GM18870 (cell line): ENCODE measurements around the gene RNPS1.
A peak's percentile ranks its signal among the peaks of the same experiment; 100 is the strongest.
"Not testable (repeated sequence)": the region's sequence is repeated elsewhere in the genome, so short reads cannot be mapped to it uniquely, and the experiment has no call there.

Experiments used
- ATAC-seq: cut with Tn5 transposase; IDR thresholded peaks from one replicate; pipeline ENCODE4 v1.9.1; 2021; ENCODE audit warnings: moderate library complexity; ENCODE audit not compliant: unreplicated experiment

RNPS1 gene

DNA sequence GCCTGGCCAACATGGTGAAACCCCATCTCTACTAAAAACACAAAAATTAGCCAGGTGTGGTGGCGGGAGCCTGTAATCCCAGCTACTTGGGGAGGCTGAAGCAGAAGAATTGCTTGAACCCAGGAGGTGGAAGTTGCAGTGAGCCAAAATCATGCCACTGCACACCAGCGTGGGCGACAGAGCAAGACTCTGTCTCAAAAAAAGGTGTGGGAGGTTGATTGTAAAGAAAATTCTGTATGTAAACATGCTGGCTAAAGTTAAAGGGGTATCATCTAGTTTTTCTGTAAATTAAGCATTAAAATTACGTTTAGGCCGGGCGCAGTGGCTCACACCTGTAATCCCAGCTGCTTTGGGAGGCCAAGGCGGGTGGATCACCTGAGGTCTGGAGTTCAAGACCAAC is 9.4 kb downstream of the RNPS1 start:
- ATAC-seq, result not testable (repeated sequence)

DNA sequence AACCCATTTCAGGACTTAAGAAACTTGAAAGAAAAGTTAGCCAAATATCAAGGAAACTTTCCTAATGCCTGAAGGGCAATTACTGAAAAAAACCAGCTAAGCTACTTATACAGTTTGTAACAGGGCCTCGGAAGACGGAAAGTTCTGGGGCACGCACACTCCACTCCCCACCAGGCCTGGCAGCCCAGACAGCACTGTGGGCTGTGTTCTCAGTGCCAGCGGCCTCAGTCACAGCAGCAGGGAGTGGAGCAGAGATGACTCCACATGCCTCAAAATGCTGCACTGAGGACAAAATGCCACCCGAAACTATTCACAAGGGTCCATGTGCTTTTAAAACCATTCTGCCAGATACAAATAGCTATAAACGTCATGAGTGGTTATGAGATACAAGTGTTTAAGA is 10.2 kb downstream of the RNPS1 start:
- no peak for ATAC-seq

GRCh38 chr16:2256531-2257140 is 11.3 kb downstream of the RNPS1 start:
- ATAC-seq, result no peak

GRCh38 chr16:2253293-2253692 is 14.6 kb downstream of the RNPS1 start:
- ATAC-seq, result no peak

DNA sequence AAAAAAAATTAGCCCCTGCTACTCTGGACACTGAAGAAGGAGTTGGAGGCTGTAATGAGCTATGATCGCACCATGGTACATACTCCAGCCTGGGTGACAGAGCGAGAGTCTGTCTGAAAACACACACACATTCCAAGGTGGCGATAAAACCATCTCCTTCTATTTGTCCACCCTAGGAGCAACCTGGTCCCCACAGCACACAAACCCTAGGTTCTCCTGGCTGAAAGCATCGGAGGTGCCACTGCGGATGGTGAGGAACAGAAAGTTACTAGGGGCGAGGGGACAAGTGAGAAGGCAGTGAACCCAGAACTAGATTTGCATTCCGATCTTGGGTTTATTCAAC is 15.1 kb downstream of the RNPS1 start:
- ATAC-seq, result no peak

GRCh38 chr16:2251296-2252111 is 16.4 kb downstream of the RNPS1 start, which contains the start of gene ECI1:
Gene ECI1 (minus strand): TSS chr16:2251587. CDS start chr16:2251566, 21 bp downstream.
- ATAC-seq, result peak; percentile 69

DNA sequence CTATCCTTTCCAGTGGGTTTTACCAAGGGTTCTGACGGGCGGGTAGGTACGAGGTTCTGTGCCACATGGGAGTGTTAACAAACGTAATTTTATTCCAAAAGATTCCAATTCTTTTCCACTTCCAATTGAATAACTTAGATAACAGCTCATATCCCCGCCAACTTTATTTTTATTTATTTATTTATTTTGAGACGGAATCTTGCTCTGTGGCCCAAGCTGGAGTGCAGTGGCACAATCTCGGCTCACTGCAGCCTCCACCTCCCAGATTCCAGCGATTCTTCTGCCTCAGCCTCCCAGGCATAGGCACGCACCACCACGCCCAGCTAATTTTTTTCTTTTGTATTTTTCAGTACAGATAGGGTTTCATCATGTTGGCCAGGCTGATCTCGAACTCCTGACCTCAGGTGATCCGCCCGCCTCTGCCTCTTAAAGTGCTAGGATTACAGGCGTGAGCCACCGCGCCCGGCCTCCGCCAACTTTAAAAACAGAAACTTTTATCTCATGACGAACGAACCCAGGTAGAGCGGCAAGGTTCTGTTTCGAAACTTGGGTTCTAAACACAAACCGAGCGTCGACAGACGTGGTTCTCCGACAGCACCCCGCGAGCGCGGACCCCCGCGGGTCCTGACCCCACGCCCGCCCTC is 17.2 kb downstream of the RNPS1 start:
- ATAC-seq, result no peak

- no peak for ATAC-seq
These were observed 21.5 kb downstream of the RNPS1 start for GRCh38 chr16:2246301-2246885.

GRCh38 chr16:2244926-2245795 is 22.8 kb downstream of the RNPS1 start:
- no peak for ATAC-seq

- ATAC-seq, result no peak
These were observed 23.6 kb downstream of the RNPS1 start for GRCh38 chr16:2244301-2244700.

GRCh38 chr16:2243781-2244180 is 24.1 kb downstream of the RNPS1 start:
- ATAC-seq, result no peak

DNA sequence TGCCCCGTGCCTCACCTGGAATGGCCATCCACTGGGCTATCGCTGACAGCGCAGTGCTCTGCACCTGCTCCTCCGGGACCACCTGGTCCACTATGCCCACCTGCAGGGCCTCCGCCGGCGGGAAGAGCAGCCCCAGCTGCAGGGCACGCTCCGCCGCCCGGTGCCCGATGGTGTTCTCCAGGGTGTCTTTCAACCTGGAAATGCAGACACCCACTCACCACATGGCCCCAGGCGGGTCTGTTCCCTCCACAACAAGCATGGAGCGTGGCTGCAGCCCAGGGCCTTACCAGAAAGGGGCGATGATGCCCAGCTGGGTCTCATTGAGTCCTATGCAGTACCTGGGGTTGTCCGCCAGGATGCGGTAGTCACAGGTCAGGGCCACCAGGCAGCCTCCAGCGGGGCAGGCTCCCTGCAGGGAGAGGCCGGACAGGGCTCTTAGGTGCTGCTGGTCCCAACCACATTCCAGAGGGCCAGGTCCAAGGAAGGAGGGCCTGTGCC is 24.8 kb downstream of the RNPS1 start:
- no peak for ATAC-seq

DNA sequence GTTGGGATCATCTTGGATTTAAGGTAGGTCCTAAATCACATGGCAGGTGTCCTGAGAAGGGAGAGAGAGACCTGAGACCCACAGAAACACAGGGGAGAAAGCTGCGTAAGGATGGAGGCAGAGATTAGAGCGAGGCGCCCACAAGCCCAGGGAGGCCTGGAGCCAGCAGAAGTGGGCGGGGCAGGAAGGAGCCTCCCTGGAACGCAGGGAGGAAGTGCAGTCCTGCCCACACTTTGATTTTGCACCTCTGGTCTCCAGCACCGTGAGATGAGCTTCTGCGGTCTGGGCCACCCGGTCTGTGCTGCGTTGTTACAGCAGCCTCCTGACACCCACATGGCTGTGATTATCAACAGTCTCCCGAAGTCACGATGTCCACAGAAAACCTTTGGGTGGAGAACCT is 25.3 kb downstream of the RNPS1 start:
- no peak for ATAC-seq

DNA sequence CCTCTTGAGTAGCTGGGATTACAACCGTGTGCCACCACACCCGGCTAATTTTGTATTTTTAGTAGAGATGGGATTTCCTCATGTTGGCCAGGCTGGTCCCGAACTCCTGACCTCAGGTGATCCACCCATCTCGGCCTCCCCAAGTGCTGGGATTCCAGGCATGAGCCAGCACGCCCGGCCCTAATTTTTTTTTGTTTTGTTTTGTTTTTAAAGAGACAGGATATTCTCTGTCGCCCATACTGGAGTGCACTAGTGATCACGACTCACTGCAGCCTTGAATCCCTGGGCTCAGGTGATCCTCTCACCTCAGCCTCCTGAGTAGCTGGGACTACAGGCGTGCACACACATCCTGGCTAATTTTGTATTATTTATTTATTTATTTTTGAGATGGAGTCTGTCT is 27.6 kb downstream of the RNPS1 start:
- ATAC-seq, result not testable (repeated sequence)

- ATAC-seq, result no peak
These were observed 28.9 kb downstream of the RNPS1 start for GRCh38 chr16:2238838-2239675.

DNA sequence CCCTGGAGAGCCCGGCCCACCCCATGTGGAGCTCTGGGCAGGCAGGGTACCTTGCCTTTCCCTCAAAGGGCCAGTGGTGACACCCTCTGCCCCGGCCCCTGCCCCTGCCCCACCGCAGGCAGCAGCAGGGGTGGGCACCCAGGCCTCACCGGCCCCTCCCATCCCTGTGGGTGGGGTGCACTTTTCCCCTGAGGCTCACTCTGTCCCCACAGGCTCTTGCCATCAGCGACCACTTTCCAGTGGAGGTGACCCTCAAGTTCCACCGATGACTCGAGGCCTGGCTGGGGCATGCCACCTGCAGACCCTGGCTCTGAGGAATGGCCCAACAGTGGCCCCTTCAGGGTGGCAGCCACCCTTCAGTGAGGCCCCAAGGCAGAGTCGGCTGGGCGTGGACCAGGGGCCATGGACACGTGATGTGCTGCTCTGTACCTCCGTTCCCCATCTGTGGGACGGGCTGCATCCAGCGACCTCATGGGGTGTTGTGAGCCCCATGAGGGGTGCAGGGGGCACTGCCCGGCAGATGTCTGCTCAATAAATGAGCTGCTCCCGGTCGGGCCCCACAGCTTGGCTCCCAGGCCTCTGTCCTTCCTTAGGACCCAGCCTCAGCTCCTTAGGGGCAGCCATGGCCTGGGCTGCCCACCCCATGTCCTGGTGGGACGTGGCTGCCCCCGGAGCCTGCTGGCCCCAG is 29.6 kb downstream of the RNPS1 start:
- ATAC-seq, result no peak

DNA sequence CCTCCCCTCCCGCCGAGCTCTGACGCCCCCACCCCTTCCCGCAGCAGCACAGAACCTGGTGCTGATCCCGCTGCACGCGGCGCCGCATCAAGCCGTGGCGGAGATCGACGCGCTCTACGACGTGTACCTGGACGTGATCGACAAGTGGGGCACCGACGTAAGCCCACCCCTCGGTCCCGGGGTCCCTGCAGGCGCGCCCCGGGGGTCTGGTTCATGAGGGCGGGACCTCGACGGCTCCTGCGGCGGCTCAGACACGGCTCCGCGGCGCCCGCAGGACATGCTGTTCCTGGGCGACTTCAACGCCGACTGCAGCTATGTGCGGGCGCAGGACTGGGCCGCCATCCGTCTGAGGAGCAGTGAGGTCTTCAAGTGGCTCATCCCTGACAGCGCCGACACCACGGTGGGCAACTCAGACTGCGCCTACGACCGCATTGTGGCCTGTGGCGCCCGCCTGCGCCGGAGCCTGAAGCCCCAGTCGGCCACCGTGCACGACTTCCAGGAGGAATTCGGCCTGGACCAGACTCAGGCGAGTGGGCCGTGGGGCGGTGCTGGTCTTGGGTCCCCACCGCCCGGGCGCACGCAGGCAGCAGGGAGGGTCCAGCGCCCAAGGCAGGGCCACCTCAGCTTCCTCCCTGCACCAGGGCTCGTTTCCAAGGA is 30.3 kb downstream of the RNPS1 start:
- ATAC-seq, result no peak

GRCh38 chr16:2237102-2237482 is 30.8 kb downstream of the RNPS1 start:
- no peak for ATAC-seq
